Hippocampal formation (tissue), 2 donors: ENCODE results near the gene CFAP157.

Experiments
- DNase-seq, 2 donors: peaks; one replicate each; lab custom pipeline; 2025; lab: John Stamatoyannopoulos, UW

Gene CFAP157

GRCh38 chr9:127693143-127693542 is 13.6 kb upstream of the CFAP157 start:
- DNase-seq, result peak in 1 of 2 donors; percentile 45

- no peak for DNase-seq
Measured at GRCh38 chr9:127693697-127694096, 13.1 kb upstream of the CFAP157 start.

GRCh38 chr9:127694890-127695720 is 11.7 kb upstream of the CFAP157 start:
- DNase-seq, result no peak

GRCh38 chr9:127697575-127697974 is 9.2 kb upstream of the CFAP157 start:
- DNase-seq, result no peak

DNA sequence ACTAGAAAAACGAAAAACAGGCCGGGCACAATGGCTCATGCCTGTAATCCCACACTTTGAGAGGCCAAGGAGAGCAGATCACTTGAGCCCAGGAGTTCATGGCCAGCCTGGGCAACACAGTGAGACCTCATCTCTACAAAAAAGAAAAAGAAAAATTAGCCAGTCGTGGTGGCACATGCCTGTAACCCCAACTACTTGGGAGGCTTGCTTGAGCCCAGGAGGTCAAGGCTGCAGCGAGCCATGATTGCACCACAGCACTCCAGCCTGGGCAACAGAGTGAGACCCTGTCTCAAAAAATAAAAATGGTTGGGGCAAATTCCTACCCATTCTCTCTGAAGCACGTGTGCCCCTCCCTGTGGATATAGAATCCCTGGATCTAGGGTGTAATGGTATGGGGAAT is 8.4 kb upstream of the CFAP157 start:
- no peak for DNase-seq

- peak; percentile 95 for DNase-seq
Measured at GRCh38 chr9:127698985-127699670, 7.7 kb upstream of the CFAP157 start.

DNA sequence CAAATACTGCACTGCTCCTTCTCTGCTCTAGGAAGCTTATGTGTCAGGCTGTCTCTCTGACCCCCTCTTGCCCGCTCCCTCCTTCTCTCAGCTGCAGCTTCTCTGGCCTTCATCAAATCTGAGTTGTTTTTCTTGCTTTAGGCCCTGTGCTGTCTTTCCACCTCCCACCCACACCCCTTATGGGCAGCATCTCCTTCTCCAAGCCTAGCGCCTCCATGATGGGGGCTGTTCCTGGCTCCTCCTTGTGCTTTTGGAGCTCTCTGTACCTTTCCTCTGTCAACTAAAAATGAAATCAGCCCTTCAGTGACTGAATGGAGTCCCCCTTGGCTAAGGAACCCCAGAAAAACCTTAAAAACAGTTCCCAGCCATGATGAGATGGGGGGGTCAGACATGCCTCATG is 6.6 kb upstream of the CFAP157 start:
- peak in 1 of 2 donors; percentile 40 for DNase-seq

- DNase-seq, result no peak
Measured at GRCh38 chr9:127700594-127701255, 6.1 kb upstream of the CFAP157 start.

GRCh38 chr9:127703289-127703946 is 3.4 kb upstream of the CFAP157 start:
- no peak for DNase-seq

DNA sequence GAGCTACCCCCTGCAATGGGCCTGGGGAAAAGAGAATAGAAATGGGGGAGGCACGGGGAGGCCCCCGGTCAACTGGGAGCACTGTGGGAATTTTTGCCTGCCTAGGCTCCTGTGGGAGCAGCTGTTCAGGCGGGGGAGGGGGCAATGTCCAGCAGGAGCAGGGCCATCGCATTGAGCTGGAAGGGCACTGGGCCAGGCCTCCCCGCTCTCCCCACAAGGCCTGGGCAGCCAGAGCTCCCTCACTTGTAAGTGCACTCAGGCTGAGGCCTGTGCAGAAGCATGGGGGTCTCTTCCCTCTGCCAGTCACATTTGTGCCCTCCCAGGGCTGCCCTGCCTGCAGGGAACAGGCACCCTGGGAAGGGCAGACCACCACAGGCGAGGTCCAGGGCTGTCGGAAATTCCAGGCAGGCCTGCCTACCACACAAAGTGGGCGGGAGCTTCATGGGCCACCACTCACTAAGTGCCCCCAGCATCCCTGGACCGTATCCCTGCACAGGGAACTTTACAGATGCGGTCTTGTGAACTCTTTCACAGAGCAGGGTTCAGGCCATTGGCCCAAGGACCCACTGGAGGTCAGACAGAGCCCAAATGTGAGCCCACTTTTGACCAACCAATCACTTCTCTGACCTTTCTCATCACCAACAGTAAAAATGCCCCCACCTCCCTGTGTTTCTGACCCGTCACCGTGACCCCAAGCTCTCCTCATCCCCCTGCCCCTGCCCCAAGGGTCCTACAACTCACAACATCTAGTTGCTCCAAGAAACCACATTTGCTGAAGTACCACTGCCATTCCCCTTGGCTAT is 1.0 kb upstream of the CFAP157 start:
- no peak for DNase-seq

GRCh38 chr9:127707766-127708165 is 978 bp downstream of the CFAP157 start:
- no peak for DNase-seq

DNA sequence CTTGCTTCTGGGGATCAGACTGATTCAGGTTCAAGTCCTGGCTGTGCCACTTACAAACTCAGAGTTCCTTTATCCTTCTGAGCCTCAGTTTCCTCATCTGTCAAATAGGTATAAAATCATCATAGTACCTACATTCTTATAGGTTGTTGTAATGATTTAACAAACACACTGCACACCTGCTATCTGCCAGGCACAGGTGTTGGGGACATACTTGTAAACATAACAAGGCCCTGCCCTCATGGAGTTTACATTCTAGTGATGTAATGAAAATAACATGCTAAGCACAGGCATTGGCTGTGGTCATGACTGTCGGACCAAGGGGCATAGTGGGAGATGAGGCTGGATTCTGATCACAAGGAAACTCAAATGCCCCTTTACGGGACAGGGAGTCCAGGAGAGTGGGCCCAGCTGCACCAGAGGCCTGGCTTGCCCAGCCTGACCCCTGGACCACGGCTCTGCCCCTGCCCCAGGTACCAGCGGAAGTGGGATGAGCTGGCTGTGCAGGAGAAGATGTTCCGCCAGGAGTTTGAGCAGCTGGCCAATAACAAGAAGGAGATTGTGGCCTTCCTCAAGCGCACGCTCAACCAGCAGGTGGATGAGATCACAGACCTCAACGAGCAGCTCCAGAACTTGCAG is 2.3 kb downstream of the CFAP157 start:
- DNase-seq, result no peak

- no peak for DNase-seq
Measured at GRCh38 chr9:127710204-127710783, 3.5 kb downstream of the CFAP157 start.

- no peak for DNase-seq
Measured at GRCh38 chr9:127711226-127711701, 4.5 kb downstream of the CFAP157 start.

- no peak for DNase-seq
Measured at GRCh38 chr9:127711831-127712274, 5.1 kb downstream of the CFAP157 start.

DNA sequence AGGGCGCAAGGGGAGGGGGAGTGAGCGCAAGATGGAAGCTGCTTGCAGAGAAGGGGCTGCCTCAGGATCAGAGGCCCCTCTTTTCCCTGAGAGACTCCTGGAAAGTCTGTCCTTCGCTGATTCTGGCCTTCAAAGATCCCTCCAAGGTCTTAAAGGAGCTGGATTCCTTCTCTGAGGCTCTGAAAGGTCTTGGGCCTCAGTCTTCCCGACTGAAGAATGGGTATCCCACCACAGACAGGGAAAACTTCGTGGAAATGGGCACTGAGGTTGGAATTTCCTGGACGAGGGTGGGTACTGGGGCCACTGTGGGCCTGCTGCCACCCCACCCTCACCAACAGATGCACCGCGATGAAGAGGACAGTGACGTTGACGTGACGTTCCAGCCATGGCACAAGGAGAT is 5.6 kb downstream of the CFAP157 start:
- no peak for DNase-seq

- no peak for DNase-seq
Measured at GRCh38 chr9:127712867-127713266, 6.1 kb downstream of the CFAP157 start.

- no peak for DNase-seq
Measured at GRCh38 chr9:127714020-127714750, 7.4 kb downstream of the CFAP157 start.

DNA sequence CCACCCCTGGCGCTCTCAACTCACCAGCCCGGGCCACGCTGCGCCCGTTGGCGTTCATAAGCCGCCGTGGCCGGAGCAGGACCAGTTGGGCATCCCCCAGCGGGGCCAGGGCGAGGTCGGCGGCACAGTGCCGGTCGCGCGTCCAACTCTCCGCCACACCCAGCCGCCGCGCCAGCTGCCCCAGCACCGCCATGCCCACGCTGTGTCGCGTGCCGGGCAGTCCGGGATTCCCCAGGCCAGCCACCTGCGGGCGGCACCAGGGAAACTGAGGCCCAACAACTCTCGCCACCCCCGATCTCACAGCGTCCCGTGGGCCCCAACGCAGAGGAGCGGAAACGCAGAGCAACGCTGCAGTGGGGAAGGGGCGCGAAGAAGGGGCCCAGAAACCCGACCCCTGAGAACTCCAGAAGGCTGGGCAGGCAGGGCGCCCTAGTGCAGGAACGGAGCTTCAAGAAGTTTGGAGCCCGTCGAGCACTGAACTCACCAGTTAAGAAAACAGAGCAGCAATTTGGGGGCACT is 8.2 kb downstream of the CFAP157 start:
- DNase-seq, result no peak
